Keratinocyte (primary cell): Measurements from ENCODE around the gene ATXN7L1. TPM values are rescaled to one million over a fixed set of nuclear protein-coding genes. Genes with fewer than 3 reads are reported as not detected.

Source experiments
- DNase-seq: peaks from one replicate; pipeline ENCODE4 v3.0.0-alpha.2; 2011; ENCODE audit warnings: low read depth, missing footprints, low spot score
- FAIRE-seq: peaks from 2 replicates; lab custom pipeline; 2011; peaks lifted over from hg19 to GRCh38; lab: Jason Lieb, UNC
- H2AFZ ChIP-seq: 2 replicates; pipeline ENCODE4 v1.6.0; 2012; ENCODE audit warnings: low read length, control low read depth, inconsistent platforms; ENCODE audit not compliant: control insufficient read depth
- H3K27ac ChIP-seq: 2 replicates; pipeline ENCODE4 v1.5.1; 2011; ENCODE audit warnings: low read length; ENCODE audit not compliant: control insufficient read depth, insufficient read depth
- H3K27me3 ChIP-seq: 3 replicates; pipeline ENCODE4 v1.6.0; 2011; ENCODE audit warnings: low read length; ENCODE audit not compliant: control insufficient read depth, insufficient read depth; ENCODE audit errors: extremely low read depth
- H3K36me3 ChIP-seq, 2 experiments: 2 replicates in 1 of 2; 3 replicates in 1 of 2; pipeline ENCODE4 v1.5.1; 2011; ENCODE audit warnings: low read length in 2 of 2, mild to moderate bottlenecking in 1 of 2; ENCODE audit not compliant: control insufficient read depth in 2 of 2, insufficient read depth in 2 of 2; ENCODE audit errors: extremely low read depth in 1 of 2
- H3K4me1 ChIP-seq: 3 replicates; pipeline ENCODE4 v1.5.1; 2011; ENCODE audit warnings: low read length; ENCODE audit not compliant: control insufficient read depth, insufficient read depth; ENCODE audit errors: extremely low read depth
- H3K4me2 ChIP-seq: 3 replicates; pipeline ENCODE4 v1.6.0; 2011; ENCODE audit warnings: low read depth, low read length; ENCODE audit not compliant: control insufficient read depth, insufficient read depth; ENCODE audit errors: extremely low read depth
- H3K4me3 ChIP-seq, 3 experiments: fragments of 200-600 bp in 1 of 3; sonication (generic) in 1 of 3; 2 replicates in 2 of 3; 3 replicates in 1 of 3; pipeline ENCODE4 v1.5.1; 2011 to 2016; ENCODE audit warnings: low read length in 3 of 3, mild to moderate bottlenecking in 3 of 3, control low read depth in 2 of 3, inconsistent platforms in 1 of 3, low read depth in 1 of 3, mixed read lengths in 1 of 3, mixed run types in 1 of 3, moderate library complexity in 1 of 3; ENCODE audit not compliant: control insufficient read depth in 2 of 3, insufficient read depth in 2 of 3; ENCODE audit errors: extremely low read depth in 1 of 3
- H3K79me2 ChIP-seq: 2 replicates; pipeline ENCODE4 v1.6.0; 2012; ENCODE audit warnings: low read length; ENCODE audit not compliant: control insufficient read depth, insufficient read depth
- H3K9ac ChIP-seq: 3 replicates; pipeline ENCODE4 v1.6.0; 2011; ENCODE audit warnings: low read length; ENCODE audit not compliant: control insufficient read depth, insufficient read depth; ENCODE audit errors: extremely low read depth
- H3K9me1 ChIP-seq: 3 replicates; pipeline ENCODE4 v1.6.0; 2011; ENCODE audit warnings: low read length; ENCODE audit not compliant: control insufficient read depth, insufficient read depth; ENCODE audit errors: extremely low read depth
- H3K9me3 ChIP-seq: 2 replicates; pipeline ENCODE4 v1.5.1; 2012; ENCODE audit warnings: low read depth, low read length; ENCODE audit not compliant: control insufficient read depth
- H4K20me1 ChIP-seq: 3 replicates; pipeline ENCODE4 v1.6.0; 2011; ENCODE audit warnings: low read length; ENCODE audit not compliant: control insufficient read depth, insufficient read depth; ENCODE audit errors: extremely low read depth
- EZH2 ChIP-seq: IDR thresholded peaks from one replicate; pipeline ENCODE4 v1.6.1; 2012; ENCODE audit warnings: inconsistent platforms, mild to moderate bottlenecking, low read length, moderate library complexity
- dilution Hi-C: fragments of 300-500 bp; cut with MboI; formaldehyde crosslinking; loops from one replicate; pipeline ENCODE4 v1.7.0; 2020; ENCODE audit warnings: low sequenced_read_pairs; ENCODE audit not compliant: extremely low pct_ligation_motif_present
- polyA plus RNA-seq, 5 experiments: library from polyadenylated mRNA; depleted of rRNA in 3 of 5; stranded (reverse) in 3 of 5; stranded (forward) in 1 of 5; unstranded in 1 of 5; fragments of >200 nt; gene quantifications; 1 replicate in 1 of 5; 2 replicates in 3 of 5; 3 replicates in 1 of 5; pipeline versions ENCODE4 v1.2.1 to v1.2.3, GENCODE V29; 2011 to 2012; ENCODE audit warnings: missing spikeins in 2 of 5, low read depth in 1 of 5, low replicate concordance in 1 of 5
- TF ChIP-seq, protein P1 (sequence below), 3 experiments: IDR thresholded peaks in 1 of 3; conservative IDR thresholded peaks in 1 of 3; optimal IDR thresholded peaks in 1 of 3; 2 replicates in 2 of 3; 3 replicates in 1 of 3; pipeline versions ENCODE3 to v1.5.1; 2011; ENCODE audit warnings: low read length in 3 of 3, mild to moderate bottlenecking in 3 of 3, moderate library complexity in 2 of 3, control low read depth in 1 of 3, inconsistent platforms in 1 of 3; ENCODE audit not compliant: insufficient read depth in 2 of 3; ENCODE audit errors: extremely low read depth in 1 of 3

The ATXN7L1 gene
- polyA plus RNA-seq, 1 donor (not counting 4 experiments of a cell fraction or from before 2014, with no cell fraction given): 4.8 TPM

DNA sequence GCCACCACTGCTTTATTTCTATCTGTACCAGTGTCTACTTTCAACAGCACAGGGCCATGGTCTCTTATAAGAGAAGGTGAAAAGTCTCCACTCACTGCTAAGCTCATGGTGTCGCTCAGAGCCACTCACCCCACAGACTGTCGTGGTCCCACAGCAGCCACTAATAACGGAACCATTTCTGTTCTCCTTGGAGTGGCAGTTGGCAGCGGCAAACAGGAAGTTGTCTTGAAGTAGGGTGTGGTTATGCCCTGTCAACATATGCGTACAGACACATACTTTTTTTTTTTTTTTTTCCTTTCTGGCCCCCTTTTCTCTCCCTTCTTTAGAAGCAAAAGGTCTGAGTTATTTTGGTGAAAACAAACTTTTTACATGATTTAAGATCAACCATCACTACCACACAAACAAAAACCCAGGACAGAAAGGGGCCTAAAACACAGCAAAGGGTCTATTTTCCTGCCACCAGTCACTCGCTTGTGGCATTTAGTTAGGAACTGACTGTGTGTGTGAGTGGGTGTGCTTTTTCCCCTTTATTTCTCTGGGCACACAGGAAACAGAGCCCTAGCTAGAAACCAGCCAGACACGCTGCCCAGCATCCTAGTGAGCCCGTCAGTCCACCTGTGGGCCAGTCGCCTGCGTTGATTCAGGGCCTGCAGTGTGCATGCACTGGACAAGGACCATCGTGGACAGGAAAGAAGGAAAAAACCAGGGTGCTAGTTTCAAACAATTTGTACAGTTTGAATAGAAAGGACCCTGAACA lies 198.4 kb downstream of the ATXN7L1 start:
- no peak for FAIRE-seq

DNA sequence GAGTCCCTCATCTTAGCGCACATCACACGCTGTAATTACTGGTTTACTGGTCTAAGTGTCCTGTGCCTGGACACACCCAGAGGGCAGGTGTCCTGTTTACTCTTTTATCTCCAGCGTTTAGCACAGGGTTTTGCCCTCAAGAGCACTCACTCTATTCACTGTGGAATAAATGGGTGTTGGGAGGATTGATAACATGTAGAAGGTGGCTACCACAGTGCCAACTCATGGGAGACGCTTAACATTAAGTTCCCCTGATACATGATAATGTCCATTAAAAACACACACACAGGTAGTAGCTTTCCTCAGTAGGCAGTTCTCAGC lies 199.0 kb downstream of the ATXN7L1 start:
- Histone ChIP-seq H3K4me1 (peaks cover 19% of the 10 kb centered on the region), H2AFZ (no peak overlapping the region), H3K27me3 (no peaks in the 10 kb centered on the region), H3K9ac (no peak overlapping the region), H4K20me1 (no peaks in the 10 kb centered on the region), H3K36me3 (no peaks in the 10 kb centered on the region), H3K9me3 (no peaks in the 10 kb centered on the region), H3K9me1 (no peaks in the 10 kb centered on the region), H3K79me2 (no peaks in the 10 kb centered on the region), H3K4me2 (peak overlapping the region; percentile 87), H3K27ac (no peak overlapping the region), H3K4me3 (no peak overlapping the region)
- TF ChIP-seq EZH2: no peak
- TF ChIP-seq, protein P1, sequence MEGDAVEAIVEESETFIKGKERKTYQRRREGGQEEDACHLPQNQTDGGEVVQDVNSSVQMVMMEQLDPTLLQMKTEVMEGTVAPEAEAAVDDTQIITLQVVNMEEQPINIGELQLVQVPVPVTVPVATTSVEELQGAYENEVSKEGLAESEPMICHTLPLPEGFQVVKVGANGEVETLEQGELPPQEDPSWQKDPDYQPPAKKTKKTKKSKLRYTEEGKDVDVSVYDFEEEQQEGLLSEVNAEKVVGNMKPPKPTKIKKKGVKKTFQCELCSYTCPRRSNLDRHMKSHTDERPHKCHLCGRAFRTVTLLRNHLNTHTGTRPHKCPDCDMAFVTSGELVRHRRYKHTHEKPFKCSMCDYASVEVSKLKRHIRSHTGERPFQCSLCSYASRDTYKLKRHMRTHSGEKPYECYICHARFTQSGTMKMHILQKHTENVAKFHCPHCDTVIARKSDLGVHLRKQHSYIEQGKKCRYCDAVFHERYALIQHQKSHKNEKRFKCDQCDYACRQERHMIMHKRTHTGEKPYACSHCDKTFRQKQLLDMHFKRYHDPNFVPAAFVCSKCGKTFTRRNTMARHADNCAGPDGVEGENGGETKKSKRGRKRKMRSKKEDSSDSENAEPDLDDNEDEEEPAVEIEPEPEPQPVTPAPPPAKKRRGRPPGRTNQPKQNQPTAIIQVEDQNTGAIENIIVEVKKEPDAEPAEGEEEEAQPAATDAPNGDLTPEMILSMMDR (optimal IDR thresholded peaks at IDR 0.05 in 1 of 3, IDR thresholded peaks at IDR 0.05 in 1 of 3, conservative IDR thresholded peaks at IDR 0.05 in 1 of 3; ENCODE audit: extremely low read depth in 1 of 3, insufficient read depth in 2 of 3, low read length in 3 of 3): no peak
- FAIRE-seq (no peak), DNase-seq (no peak)
- dilution Hi-C loops: no loop called here

More for the DNA sequence above, 198.4 kb downstream of the ATXN7L1 start:
- H3K4me2 ChIP-seq: peak overlapping the region; percentile 87
- H2AFZ ChIP-seq: peak overlapping the region; percentile 83
- no peaks in the 10 kb centered on the region for H3K27me3 ChIP-seq
- no peaks in the 10 kb centered on the region for H4K20me1 ChIP-seq
- peak overlapping the region; percentile 63 for H3K9ac ChIP-seq
- DNase-seq: no peak
- no peaks in the 10 kb centered on the region for H3K9me3 ChIP-seq
- H3K4me1 ChIP-seq: peaks cover 19% of the 10 kb centered on the region
- H3K27ac ChIP-seq: peak overlapping the region; percentile 34
- TF ChIP-seq EZH2: no peak
- TF ChIP-seq, protein P1 (optimal IDR thresholded peaks at IDR 0.05 in 1 of 3, IDR thresholded peaks at IDR 0.05 in 1 of 3, conservative IDR thresholded peaks at IDR 0.05 in 1 of 3; ENCODE audit: extremely low read depth in 1 of 3, insufficient read depth in 2 of 3, low read length in 3 of 3): no peak
- no peaks in the 10 kb centered on the region for H3K36me3 ChIP-seq
- no peaks in the 10 kb centered on the region for H3K79me2 ChIP-seq
- no peaks in the 10 kb centered on the region for H3K9me1 ChIP-seq
- dilution Hi-C loops: no loop called here
- H3K4me3 ChIP-seq: peak overlapping the region; percentile 37 to 61 (median 60)
